HCT116 (cell line): ENCODE data around the gene CCT8. TPM values are rescaled to one million over a fixed set of nuclear protein-coding genes. Genes with fewer than 3 reads are reported as not detected.

Source experiments
- ATAC-seq: fragments of 200-7000 bp; cut with Tn5 transposase; 2 replicates; pipeline ENCODE4 v1.9.1; 2020; ENCODE audit warnings: mild to moderate bottlenecking, moderate library complexity
- BruUV-seq: library from RNA; stranded (reverse); fragments of 400-500 nt; replicated peaks from 2 replicates; lab custom pipeline; 2021; lab: Mats Ljungman, UMichigan
- CTCF ChIA-PET: fragments of 300-600 bp; sonication (Branson Sonifier 250); formaldehyde crosslinking; loops from one replicate; lab custom pipeline; 2021; ENCODE audit warnings: antibody characterized with exemption; lab: Charles Lee
- POLR2A ChIA-PET: fragments of 300-600, 350-600 bp; sonication (Branson Sonifier 250); formaldehyde crosslinking; loops from one replicate; lab custom pipeline; 2021; ENCODE audit warnings: antibody characterized with exemption; lab: Charles Lee
- RAD21 ChIA-PET, 2 experiments: fragments of 300-600 bp; sonication (Branson Sonifier 250); formaldehyde crosslinking; loops; one replicate each; lab custom pipeline; 2023; ENCODE audit warnings: low total read pairs in 2 of 2; ENCODE audit not compliant: uncharacterized antibody in 2 of 2, unreplicated experiment in 2 of 2, low non-redundant PET in 1 of 2; lab: Charles Lee
- DNase-seq: peaks from one replicate; pipeline ENCODE4 v3.0.0-alpha.2; 2010; ENCODE audit warnings: low read depth, low spot score
- H2AFZ ChIP-seq: fragments of 200-600 bp; shearing (Covaris generic), sonication (generic); 2 replicates; pipeline ENCODE4 v1.6.1; 2017; ENCODE audit warnings: low read depth, mixed run types, mixed read lengths, antibody characterized with exemption, low read length; ENCODE audit not compliant: poor library complexity, severe bottlenecking
- H3K27ac ChIP-seq: 2 replicates; pipeline ENCODE4 v1.5.1; 2012; ENCODE audit warnings: low read depth, low read length
- H3K27me3 ChIP-seq: fragments of 200-600 bp; sonication (generic); 2 replicates; pipeline ENCODE4 v1.6.1; 2016; ENCODE audit warnings: mixed run types, low read length, mixed read lengths; ENCODE audit not compliant: insufficient read depth
- H3K36me3 ChIP-seq, 2 experiments: fragments of 200-500 bp in 1 of 2; fragments of 200-600 bp in 1 of 2; sonication (Bioruptor generic) in 1 of 2; sonication (generic) in 1 of 2; 2 replicates each; pipeline versions ENCODE4 v1.5.1 to v1.6.1; 2014 to 2016; ENCODE audit warnings: low read length in 2 of 2, inconsistent platforms in 1 of 2, mixed read lengths in 1 of 2, mixed run types in 1 of 2; ENCODE audit not compliant: insufficient read depth in 2 of 2, control insufficient read depth in 1 of 2
- H3K4me1 ChIP-seq, 2 experiments: fragments of 200-600 bp in 1 of 2; sonication (generic) in 1 of 2; 2 replicates each; pipeline versions ENCODE4 v1.5.1 to v1.6.1; 2012 to 2017; ENCODE audit warnings: low read length in 2 of 2, inconsistent platforms in 1 of 2, mild to moderate bottlenecking in 1 of 2, mixed read lengths in 1 of 2, mixed run types in 1 of 2, moderate library complexity in 1 of 2; ENCODE audit not compliant: insufficient read depth in 2 of 2, control insufficient read depth in 1 of 2
- H3K4me2 ChIP-seq: fragments of 200-600 bp; sonication (generic); 2 replicates; pipeline ENCODE4 v1.6.1; 2017; ENCODE audit warnings: mixed run types, low read length, mixed read lengths
- H3K4me3 ChIP-seq, 2 experiments: fragments of 200-600 bp in 1 of 2; sonication (generic) in 1 of 2; replicated peaks in 1 of 2; 2 replicates each; pipeline ENCODE4 v1.5.1; 2011 to 2016; ENCODE audit warnings: low read length in 2 of 2, control low read depth in 1 of 2, low read depth in 1 of 2, mild to moderate bottlenecking in 1 of 2, mixed read lengths in 1 of 2, mixed run types in 1 of 2
- H3K79me2 ChIP-seq: fragments of 200-600 bp; sonication (generic); 2 replicates; pipeline ENCODE4 v1.6.1; 2017; ENCODE audit warnings: mild to moderate bottlenecking, mixed run types, low read length, moderate library complexity, mixed read lengths; ENCODE audit not compliant: insufficient read depth
- H3K9ac ChIP-seq: fragments of 200-600 bp; sonication (generic); 2 replicates; pipeline ENCODE4 v1.6.1; 2016; ENCODE audit warnings: low read length, mixed read lengths
- H3K9me2 ChIP-seq: fragments of 200-600 bp; sonication (generic), shearing (Covaris generic); 2 replicates; pipeline ENCODE4 v1.6.1; 2017; ENCODE audit warnings: mixed run types, mild to moderate bottlenecking, moderate library complexity; ENCODE audit not compliant: insufficient read depth
- H3K9me3 ChIP-seq, 2 experiments: fragments of 200-500 bp in 1 of 2; fragments of 200-600 bp in 1 of 2; sonication (Bioruptor generic) in 1 of 2; sonication (generic) in 1 of 2; 2 replicates each; pipeline ENCODE4 v1.6.1; 2014 to 2017; ENCODE audit warnings: low read length in 2 of 2, mixed read lengths in 2 of 2, inconsistent platforms in 1 of 2, low read depth in 1 of 2, mild to moderate bottlenecking in 1 of 2, mixed run types in 1 of 2, moderate library complexity in 1 of 2; ENCODE audit not compliant: control insufficient read depth in 1 of 2, insufficient read depth in 1 of 2
- H4K20me1 ChIP-seq: fragments of 200-600 bp; sonication (generic), shearing (Covaris generic); 2 replicates; pipeline ENCODE4 v1.6.1; 2017; ENCODE audit warnings: mixed run types, mild to moderate bottlenecking, moderate library complexity; ENCODE audit not compliant: insufficient read depth
- CBX3 ChIP-seq: IDR thresholded peaks from 2 replicates; pipeline ENCODE4 v1.6.1; 2012; ENCODE audit warnings: low read depth
- CEBPB ChIP-seq: IDR thresholded peaks from 2 replicates; pipeline ENCODE4 v1.6.1; 2012; ENCODE audit warnings: low read depth
- CTCF ChIP-seq, 3 experiments: fragments of 200-600 bp in 1 of 3; sonication (generic) in 1 of 3; IDR thresholded peaks in 2 of 3; conservative IDR thresholded peaks in 1 of 3; 2 replicates each; pipeline ENCODE4 v1.5.1; 2012 to 2017; ENCODE audit warnings: low read depth in 2 of 3, low read length in 2 of 3, antibody characterized with exemption in 1 of 3, borderline replicate concordance in 1 of 3, control low read depth in 1 of 3, mild to moderate bottlenecking in 1 of 3, mixed read lengths in 1 of 3, mixed run types in 1 of 3, moderate library complexity in 1 of 3; ENCODE audit not compliant: insufficient read depth in 1 of 3
- EGR1 ChIP-seq: IDR thresholded peaks from 2 replicates; pipeline ENCODE4 v1.6.1; 2012; ENCODE audit warnings: low read depth
- ELF1 ChIP-seq: IDR thresholded peaks from 2 replicates; pipeline ENCODE4 v1.6.1; 2012; ENCODE audit warnings: low read depth, borderline replicate concordance
- EZH2 ChIP-seq: fragments of 200-600 bp; sonication (generic); IDR thresholded peaks from 2 replicates; pipeline ENCODE4 v1.6.1; 2017; ENCODE audit warnings: antibody characterized with exemption, mixed run types
- EZH2phosphoT487 ChIP-seq: fragments of 200-600 bp; IDR thresholded peaks from 2 replicates; pipeline ENCODE4 v1.6.1; 2018; ENCODE audit warnings: antibody characterized with exemption, borderline replicate concordance
- FOSL1 ChIP-seq: IDR thresholded peaks from 2 replicates; pipeline ENCODE4 v1.6.1; 2012; ENCODE audit warnings: low read depth
- JUND ChIP-seq: IDR thresholded peaks from 2 replicates; pipeline ENCODE4 v1.6.1; 2012
- MAX ChIP-seq: IDR thresholded peaks from 2 replicates; pipeline ENCODE4 v1.6.1; 2012
- POLR2AphosphoS5 ChIP-seq: IDR thresholded peaks from 2 replicates; pipeline ENCODE4 v1.6.1; 2011; ENCODE audit warnings: mild to moderate bottlenecking, low read depth, low read length, moderate library complexity
- RAD21 ChIP-seq: IDR thresholded peaks from 2 replicates; pipeline ENCODE4 v1.6.1; 2012; ENCODE audit warnings: low read depth, mild to moderate bottlenecking
- REST ChIP-seq: IDR thresholded peaks from 2 replicates; pipeline ENCODE4 v1.6.1; 2012; ENCODE audit warnings: low read depth
- SP1 ChIP-seq: IDR thresholded peaks from 2 replicates; pipeline ENCODE4 v1.6.1; 2012; ENCODE audit warnings: low read depth
- ZBTB33 ChIP-seq: IDR thresholded peaks from 2 replicates; pipeline ENCODE4 v1.6.1; 2011; ENCODE audit warnings: mild to moderate bottlenecking, low read length, moderate library complexity; ENCODE audit not compliant: insufficient replicate concordance; ENCODE audit errors: extremely low read depth
- intact Hi-C: fragments of 100-400 bp; cut with micrococcal nuclease; formaldehyde crosslinking; loops from 2 replicates; pipeline ENCODE4 v1.10.0; 2022
- total RNA-seq: library from RNA; stranded (reverse); gene quantifications from one replicate; pipeline ENCODE4 v1.2.1, GENCODE V29; 2021; ENCODE audit not compliant: unreplicated experiment

The CCT8 gene
- total RNA-seq, 1 experiment from 2014 or later, result 355 TPM

- DNase-seq, result no peak
- Histone ChIP-seq H3K27me3 (no peaks in the 10 kb centered on the region), H3K79me2 (peaks cover 49% of the 10 kb centered on the region), H3K9ac (peak overlapping the region; percentile 82), H3K4me1 (peaks cover 5 to 30% of the 10 kb centered on the region in 2 experiments; a peak in 3 of 4 replicates), H3K9me3 (no peaks in the 10 kb centered on the region), H2AFZ (no peak overlapping the region), H3K4me2 (peak overlapping the region; percentile 84), H4K20me1 (no peaks in the 10 kb centered on the region), H3K4me3 (peak overlapping the region; percentile 66 to 67), H3K36me3 (peaks cover 0 to 3% of the 10 kb centered on the region in 2 experiments; a peak in 2 of 4 replicates), H3K9me2 (no peaks in the 10 kb centered on the region), H3K27ac (peak overlapping the region; percentile 78)
- TF ChIP-seq POLR2AphosphoS5 (no peak), CEBPB (no peak), ELF1 (no peak), RAD21 (no peak), CBX3 (no peak), ZBTB33 (no peak), SP1 (no peak), JUND (no peak), EGR1 (no peak), EZH2phosphoT487 (no peak), FOSL1 (no peak), EZH2 (no peak), MAX (no peak), REST (no peak), CTCF (IDR thresholded peaks at IDR 0.05 in 2 of 3, conservative IDR thresholded peaks at IDR 0.05 in 1 of 3; ENCODE audit: borderline replicate concordance in 1 of 3, insufficient read depth in 1 of 3, low read depth in 2 of 3, low read length in 2 of 3) (no peak)
- ATAC-seq, result no peak
- POLR2A ChIA-PET, result interaction anchor here (0.7 to 4.1 kb wide), 10 partner anchors 8 to 62 kb away, joined by 3 to 39 read pairs (median 4); partner anchors contain the start of genes CCT8 and LTN1
- CTCF ChIA-PET, result no interaction called here
- RAD21 ChIA-PET, result interaction anchor here in 1 of 2 experiments (1.3 kb wide), 1 partner anchor 23 kb away, joined by 4 read pairs; no protein-coding TSS in a partner anchor
- intact Hi-C loops, result loop anchor here (2.0 kb wide), 1 partner anchor 33 kb away; the partner anchor contains the start of gene LTN1
- BruUV-seq, result TSS peak; percentile 47
Observed at GRCh38 chr21:29025328-29025713, 48.1 kb downstream of the CCT8 start.
